Right lobe of liver (tissue), 6 donors: ENCODE measurements around the gene NPAT. TPM values are rescaled to one million over a fixed set of nuclear protein-coding genes. Genes with fewer than 3 reads are reported as not detected.

Experiments used
- ATAC-seq, 4 donors: fragments of 200-7000 bp; cut with Tn5 transposase; one replicate each; pipeline ENCODE4 v1.9.1; 2020; ENCODE audit warnings: mild to moderate bottlenecking in 4 of 4, moderate library complexity in 4 of 4
- DNase-seq, 3 donors: peaks; one replicate each; pipeline ENCODE4 v3.0.0-alpha.2; 2020
- H3K27ac ChIP-seq, 3 donors: fragments of 200-600 bp; one replicate each; pipeline ENCODE4 v1.8.0; 2022
- H3K27me3 ChIP-seq, 2 donors: fragments of 200-600 bp; one replicate each; pipeline ENCODE4 v1.8.0; 2022
- H3K36me3 ChIP-seq, 4 donors: fragments of 200-600 bp; sonication (generic) in 1 of 4; one replicate each; pipeline versions ENCODE4 v1.5.1 to v1.8.0; 2017 to 2022; ENCODE audit warnings: control low read depth in 1 of 4
- H3K4me1 ChIP-seq, 4 donors: fragments of 200-600 bp; sonication (generic) in 1 of 4; one replicate each; pipeline versions ENCODE4 v1.5.1 to v1.8.0; 2017 to 2022; ENCODE audit warnings: control low read depth in 1 of 4
- H3K4me3 ChIP-seq, 3 donors: fragments of 200-600 bp; one replicate each; pipeline ENCODE4 v1.8.0; 2022
- H3K9me3 ChIP-seq, 4 donors: fragments of 200-600 bp; sonication (generic) in 1 of 4; one replicate each; pipeline versions ENCODE4 v1.5.1 to v1.8.0; 2017 to 2022; ENCODE audit warnings: control low read depth in 1 of 4
- POLR2A ChIP-seq: fragments of 450-650 bp; IDR thresholded peaks from one replicate; pipeline ENCODE4 v1.6.1; 2017; ENCODE audit warnings: antibody characterized with exemption, mild to moderate bottlenecking
- WGBS: methylation state at CpG from one replicate; pipeline ENCODE4 v1.1.6; 2018; ENCODE audit warnings: low coverage, low lambda C conversion rate; ENCODE audit not compliant: insufficient coverage; ENCODE audit errors: missing lambda C conversion rate; 5-methylcytosine and 5-hydroxymethylcytosine counted together
- intact Hi-C, 2 donors: fragments of 100-400 bp; cut with DNase I; formaldehyde crosslinking; loops; one replicate each; pipeline versions ENCODE4 v1.11.2 to v1.14.1; 2022
- total RNA-seq, 6 experiments: library from RNA; depleted of rRNA in 2 of 6; stranded (reverse); fragments of >200 nt in 2 of 6; fragmentation: NEBNext Ultra II Directional in 3 of 6; extraction: Animal tissue kit (Norgen Biotek cat#: 25700) in 3 of 6; gene quantifications; one replicate each; pipeline versions ENCODE4 v1.1.0 to v1.2.4, GENCODE V29; 2016 to 2023
- TF ChIP-seq, protein P1 (sequence below), 4 donors: fragments of 200-600 bp in 3 of 4; fragments of 450-650 bp in 1 of 4; IDR thresholded peaks; one replicate each; pipeline versions ENCODE4 v1.5.1 to v1.8.0; 2016 to 2022; ENCODE audit warnings: antibody characterized with exemption in 4 of 4, mild to moderate bottlenecking in 2 of 4
- donor health status: DM: no; HTN: yes; CAD: no.
- donor health status: DM: no; HTN: no; CAD: no.
- donor health status: DM: no; HTN: no; CAD: no.
- donor health status: DM: no; HTN: yes; CAD: no.
- donor health status: DM: no; HTN: yes; CAD: no.

NPAT gene
- total RNA-seq, 6 experiments from 2014 or later: 4.8 to 7.8 (median 5.9) TPM

DNA sequence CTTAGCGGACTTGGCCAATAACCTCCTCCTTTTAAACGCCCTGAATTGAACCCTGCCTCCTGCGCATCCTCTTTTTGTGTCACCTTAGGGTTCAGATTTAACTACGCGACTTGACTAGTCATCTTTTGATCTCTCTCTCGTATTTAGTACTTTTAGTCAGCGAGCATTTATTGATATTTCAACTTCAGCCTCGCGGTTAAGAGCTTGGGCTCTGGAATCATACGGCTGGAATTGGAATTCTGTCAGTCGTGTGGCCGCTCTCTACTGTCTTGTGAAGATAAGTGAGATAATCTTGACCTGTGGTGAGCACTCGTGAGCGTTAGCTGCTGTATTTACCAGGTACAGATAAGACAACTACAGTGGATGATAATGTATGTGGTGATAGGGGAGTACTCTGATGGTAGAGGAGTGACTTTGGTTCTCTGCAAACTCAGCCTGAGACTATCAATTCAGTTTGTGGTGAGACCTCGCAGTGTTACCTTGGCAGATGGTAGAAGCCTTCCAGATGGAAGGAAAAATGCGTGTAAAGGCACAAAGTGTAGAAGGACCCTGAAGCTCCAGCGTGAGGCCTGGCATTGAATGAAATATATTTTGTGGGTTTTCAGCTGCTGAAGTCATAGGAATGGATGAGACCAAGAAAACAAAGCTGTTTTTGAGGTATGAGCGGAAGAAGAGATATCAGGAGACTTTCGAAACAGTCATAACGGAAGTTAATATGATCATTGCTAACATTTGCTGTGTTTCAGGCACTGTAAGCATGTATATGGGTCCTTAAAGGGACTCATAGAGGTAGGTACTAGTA, 1.1 kb upstream of the NPAT start:
- WGBS: 1% methylated on average over 20 of the region's 20 CpGs
- Histone ChIP-seq H3K36me3 (peaks cover 0 to 4% (median under 1%) of the 10 kb centered on the region in 4 donors), H3K27ac (peak overlapping the region; percentile 81 to 91 (median 89)), H3K4me3 (peak overlapping the region; percentile 65 to 90 (median 78)), H3K4me1 (peaks cover 0 to 20% (median 0%) of the 10 kb centered on the region in 4 donors), H3K27me3 (no peaks in the 10 kb centered on the region), H3K9me3 (no peaks in the 10 kb centered on the region)
- ATAC-seq (no peak), DNase-seq (no peak)
- intact Hi-C loops: no loop called here
- TF ChIP-seq POLR2A: no peak
- TF ChIP-seq, protein P1, sequence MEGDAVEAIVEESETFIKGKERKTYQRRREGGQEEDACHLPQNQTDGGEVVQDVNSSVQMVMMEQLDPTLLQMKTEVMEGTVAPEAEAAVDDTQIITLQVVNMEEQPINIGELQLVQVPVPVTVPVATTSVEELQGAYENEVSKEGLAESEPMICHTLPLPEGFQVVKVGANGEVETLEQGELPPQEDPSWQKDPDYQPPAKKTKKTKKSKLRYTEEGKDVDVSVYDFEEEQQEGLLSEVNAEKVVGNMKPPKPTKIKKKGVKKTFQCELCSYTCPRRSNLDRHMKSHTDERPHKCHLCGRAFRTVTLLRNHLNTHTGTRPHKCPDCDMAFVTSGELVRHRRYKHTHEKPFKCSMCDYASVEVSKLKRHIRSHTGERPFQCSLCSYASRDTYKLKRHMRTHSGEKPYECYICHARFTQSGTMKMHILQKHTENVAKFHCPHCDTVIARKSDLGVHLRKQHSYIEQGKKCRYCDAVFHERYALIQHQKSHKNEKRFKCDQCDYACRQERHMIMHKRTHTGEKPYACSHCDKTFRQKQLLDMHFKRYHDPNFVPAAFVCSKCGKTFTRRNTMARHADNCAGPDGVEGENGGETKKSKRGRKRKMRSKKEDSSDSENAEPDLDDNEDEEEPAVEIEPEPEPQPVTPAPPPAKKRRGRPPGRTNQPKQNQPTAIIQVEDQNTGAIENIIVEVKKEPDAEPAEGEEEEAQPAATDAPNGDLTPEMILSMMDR (IDR thresholded peaks at IDR 0.05): no peak

DNA sequence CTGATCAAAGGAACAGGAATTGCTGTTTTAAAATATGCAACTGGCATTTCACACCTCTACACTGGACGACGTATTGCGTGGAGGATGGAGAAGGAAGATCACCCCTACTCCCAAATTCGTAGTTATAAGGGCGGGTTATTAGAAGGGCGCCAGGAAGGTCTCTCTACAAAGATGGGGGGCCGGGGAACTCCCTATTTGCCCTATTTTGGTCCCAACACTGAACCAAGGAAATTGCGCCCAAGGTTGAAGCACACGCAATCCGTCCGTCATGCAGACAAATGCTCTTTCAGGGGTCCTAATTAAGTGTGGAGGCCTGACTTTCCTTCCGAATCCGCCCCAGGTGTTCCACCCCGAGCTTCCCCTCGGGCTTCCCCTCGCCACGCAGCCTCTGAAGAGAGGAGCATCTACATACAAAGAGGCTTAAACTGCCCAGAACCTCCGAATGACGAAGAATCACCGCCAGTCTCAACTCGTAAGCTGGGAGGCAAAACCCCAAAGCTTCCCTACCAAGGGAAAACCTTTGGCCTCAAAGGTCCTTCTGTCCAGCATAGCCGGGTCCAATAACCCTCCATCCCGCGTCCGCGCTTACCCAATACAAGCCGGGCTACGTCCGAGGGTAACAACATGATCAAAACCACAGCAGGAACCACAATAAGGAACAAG, 396 bp downstream of the NPAT start:
- Histone ChIP-seq H3K4me1 (peaks cover 0 to 21% (median 0%) of the 10 kb centered on the region in 4 donors), H3K27me3 (no peaks in the 10 kb centered on the region), H3K27ac (peak overlapping the region; percentile 83 to 91 (median 86)), H3K4me3 (peak overlapping the region; percentile 45 to 90 (median 65)), H3K9me3 (no peaks in the 10 kb centered on the region), H3K36me3 (no peaks in the 10 kb centered on the region)
- intact Hi-C loops: no loop called here
- ATAC-seq (no peak), DNase-seq (no peak)
- TF ChIP-seq POLR2A: no peak
- TF ChIP-seq, protein P1 (IDR thresholded peaks at IDR 0.05): no peak
- 0% methylated on average over 10 of the region's 29 CpGs for WGBS

DNA sequence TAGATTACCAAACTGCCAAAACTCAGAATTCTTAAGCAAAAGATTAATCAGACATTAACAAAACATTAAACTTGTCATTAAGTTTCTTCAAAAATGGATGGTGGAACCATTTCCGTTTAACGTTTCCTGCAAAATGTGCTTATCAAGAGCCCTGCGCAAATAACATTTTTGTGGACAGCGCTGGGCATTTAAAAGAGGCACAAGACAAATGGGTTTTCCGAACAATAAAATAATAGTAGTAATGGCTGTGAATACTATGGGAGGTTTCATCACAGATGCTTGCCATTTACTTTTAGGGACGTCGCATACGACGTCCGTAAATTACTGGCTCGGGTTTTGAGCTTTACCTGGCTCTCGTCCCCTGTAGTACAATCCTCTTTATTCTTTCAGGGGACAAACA, 1.1 kb downstream of the NPAT start:
- no peak for ATAC-seq
- Histone ChIP-seq H3K36me3 (no peaks in the 10 kb centered on the region), H3K4me1 (peaks cover 0 to 25% (median 0%) of the 10 kb centered on the region in 4 donors), H3K27me3 (no peaks in the 10 kb centered on the region), H3K4me3 (peak overlapping the region; percentile 45 to 90 (median 65)), H3K27ac (peak overlapping the region; percentile 83 to 91 (median 86)), H3K9me3 (no peaks in the 10 kb centered on the region)
- intact Hi-C loops: no loop called here
- 5% methylated on average over 12 of the region's 12 CpGs for WGBS
- DNase-seq: no peak
- TF ChIP-seq POLR2A: no peak
- TF ChIP-seq, protein P1 (IDR thresholded peaks at IDR 0.05): no peak

DNA sequence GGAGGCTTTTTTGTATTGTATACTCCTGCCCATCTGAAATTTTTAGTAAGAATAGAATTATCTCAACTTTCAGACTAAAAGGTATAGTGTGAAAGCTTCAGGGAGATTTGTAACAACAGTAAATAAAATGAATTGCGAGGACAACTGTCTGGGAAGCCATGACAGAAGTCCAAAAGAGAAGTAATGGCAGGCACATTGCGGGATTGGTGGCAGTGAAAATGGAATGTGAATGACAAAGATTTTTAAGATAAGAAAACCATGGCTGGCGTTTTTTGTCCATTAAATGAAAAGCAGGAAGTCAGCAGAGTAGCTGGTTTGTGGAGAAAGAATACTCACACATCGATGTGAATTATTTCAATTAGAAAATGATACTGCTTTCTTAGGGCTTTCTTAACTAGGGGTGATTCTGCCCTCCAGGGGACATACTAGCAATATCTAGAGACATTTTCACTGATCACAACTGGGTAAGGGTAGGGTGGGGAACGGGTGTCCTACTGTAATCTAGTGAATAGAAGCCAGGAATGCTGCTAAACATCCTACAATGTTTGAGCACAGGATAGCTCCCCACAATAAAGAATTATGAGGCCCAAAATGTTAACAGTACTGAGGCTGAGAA, 1.6 kb downstream of the NPAT start:
- Histone ChIP-seq H3K4me3 (peak overlapping the region; percentile 45 to 90 (median 65)), H3K36me3 (no peaks in the 10 kb centered on the region), H3K27ac (peak overlapping the region in 2 of 3 donors; percentile 83 to 91), H3K27me3 (no peaks in the 10 kb centered on the region), H3K9me3 (no peaks in the 10 kb centered on the region), H3K4me1 (peaks cover 0 to 25% (median 0%) of the 10 kb centered on the region in 4 donors)
- TF ChIP-seq, protein P1 (IDR thresholded peaks at IDR 0.05): no peak
- TF ChIP-seq POLR2A: no peak
- 39% methylated on average over 5 of the region's 5 CpGs for WGBS
- DNase-seq (no peak), ATAC-seq (no peak)
- intact Hi-C loops: no loop called here
